Upper lobe of right lung (tissue), 1 donor: ENCODE results near the gene CD81. TPM values are rescaled to one million over a fixed set of nuclear protein-coding genes. Genes with fewer than 3 reads are reported as not detected.

Source experiments
- ATAC-seq: fragments of 200-7000 bp; cut with Tn5 transposase; one replicate; pipeline ENCODE4 v1.9.1; 2020; ENCODE audit warnings: mild to moderate bottlenecking, moderate library complexity
- DNase-seq: peaks from one replicate; pipeline ENCODE4 v3.0.0-alpha.2; 2020
- H3K27ac ChIP-seq: fragments of 200-600 bp; one replicate; pipeline ENCODE4 v1.8.0; 2022
- H3K27me3 ChIP-seq: fragments of 200-600 bp; one replicate; pipeline ENCODE4 v1.8.0; 2022; ENCODE audit warnings: mild to moderate bottlenecking
- H3K36me3 ChIP-seq: fragments of 200-600 bp; one replicate; pipeline ENCODE4 v1.8.0; 2022
- H3K4me1 ChIP-seq: fragments of 200-600 bp; one replicate; pipeline ENCODE4 v1.8.0; 2022
- H3K4me3 ChIP-seq: fragments of 200-600 bp; one replicate; pipeline ENCODE4 v1.8.0; 2022; ENCODE audit warnings: mild to moderate bottlenecking
- H3K9me3 ChIP-seq: fragments of 200-600 bp; one replicate; pipeline ENCODE4 v1.8.0; 2022
- CTCF ChIP-seq: fragments of 200-600 bp; IDR thresholded peaks from one replicate; pipeline ENCODE4 v1.8.0; 2022; ENCODE audit warnings: antibody characterized with exemption
- intact Hi-C: fragments of 100-400 bp; cut with DNase I; formaldehyde crosslinking; loops from one replicate; pipeline ENCODE4 v1.11.0; 2022
- total RNA-seq: library from RNA; stranded (reverse); fragmentation: NEBNext Ultra II Directional; extraction: Animal tissue kit (Norgen Biotek cat#: 25700); gene quantifications from one replicate; pipeline ENCODE4 v1.2.1, GENCODE V29; 2021
- donor health status: DM: no; HTN: yes; CAD: no; lungs with severe emphysema.

CD81 gene
- total RNA-seq, 1 donor from 2014 or later = 801 TPM

GRCh38 chr11:2368851-2369180, 8.3 kb upstream of the CD81 start:
- ATAC-seq = no peak
- DNase-seq = no peak
- TF ChIP-seq CTCF = no peak
- no peak overlapping the region for H3K27ac ChIP-seq
- H3K9me3 ChIP-seq = no peaks in the 10 kb centered on the region
- no peak overlapping the region for H3K4me3 ChIP-seq
- intact Hi-C loops = no loop called here
- H3K4me1 ChIP-seq = peaks cover 5% of the 10 kb centered on the region
- no peaks in the 10 kb centered on the region for H3K36me3 ChIP-seq
- no peaks in the 10 kb centered on the region for H3K27me3 ChIP-seq

GRCh38 chr11:2369320-2369719, 7.8 kb upstream of the CD81 start:
- ATAC-seq (no peak), DNase-seq (no peak)
- Histone ChIP-seq H3K27ac (no peak overlapping the region), H3K36me3 (no peaks in the 10 kb centered on the region), H3K27me3 (no peaks in the 10 kb centered on the region), H3K9me3 (no peaks in the 10 kb centered on the region), H3K4me3 (no peak overlapping the region), H3K4me1 (peaks cover 5% of the 10 kb centered on the region)
- TF ChIP-seq CTCF = no peak
- intact Hi-C loops = no loop called here

GRCh38 chr11:2369896-2370295, 7.2 kb upstream of the CD81 start:
- H3K4me1 ChIP-seq = peaks cover 5% of the 10 kb centered on the region
- H3K36me3 ChIP-seq = no peaks in the 10 kb centered on the region
- no peaks in the 10 kb centered on the region for H3K9me3 ChIP-seq
- no peak for TF ChIP-seq CTCF
- DNase-seq (peak; percentile 53), ATAC-seq (no peak)
- no peak overlapping the region for H3K4me3 ChIP-seq
- intact Hi-C loops = no loop called here
- no peaks in the 10 kb centered on the region for H3K27me3 ChIP-seq
- H3K27ac ChIP-seq = no peak overlapping the region

GRCh38 chr11:2374456-2375201, 2.5 kb upstream of the CD81 start:
- ATAC-seq = no peak
- Histone ChIP-seq H3K27ac (no peak overlapping the region), H3K4me1 (peaks cover 7% of the 10 kb centered on the region)

GRCh38 chr11:2375341-2375853, 1.7 kb upstream of the CD81 start:
- intact Hi-C loops = no loop called here
- peak; percentile 68 for DNase-seq
- H3K27ac ChIP-seq = peak overlapping the region; percentile 42

More at GRCh38 chr11:2374456-2375201, 2.5 kb upstream of the CD81 start:
- DNase-seq = peak; percentile 54
- Histone ChIP-seq H3K4me3 (no peak overlapping the region), H3K36me3 (no peaks in the 10 kb centered on the region), H3K27me3 (no peaks in the 10 kb centered on the region), H3K9me3 (no peaks in the 10 kb centered on the region)
- intact Hi-C loops = no loop called here
- TF ChIP-seq CTCF = no peak

More at GRCh38 chr11:2375341-2375853, 1.7 kb upstream of the CD81 start:
- H3K4me1 ChIP-seq = peaks cover 14% of the 10 kb centered on the region
- peak; percentile 38 for ATAC-seq
- H3K9me3 ChIP-seq = no peaks in the 10 kb centered on the region
- no peaks in the 10 kb centered on the region for H3K36me3 ChIP-seq
- no peaks in the 10 kb centered on the region for H3K27me3 ChIP-seq
- no peak overlapping the region for H3K4me3 ChIP-seq
- TF ChIP-seq CTCF = no peak
